Measurements from ENCODE around the gene TNXB. TPM values are rescaled to one million over a fixed set of nuclear protein-coding genes. Genes with fewer than 3 reads are reported as not detected.
A peak's percentile ranks its signal among the peaks of the same experiment; 100 is the strongest.
"Not testable (repeated sequence)": the region's sequence is repeated elsewhere in the genome, so short reads cannot be mapped to it uniquely, and the experiment has no call there.

TNXB gene
- total RNA-seq, 1 donor from 2014 or later = 2.4 TPM

GRCh38 chr6:32149092-32149755 is 40.1 kb upstream of the TNXB start:
- Histone ChIP-seq H3K4me3 (ENCODE audit: low read depth, low read length) (peak overlapping the region; percentile 59), H3K36me3 (ENCODE audit: control insufficient read depth, insufficient read depth, low read length) (no peaks in the 10 kb centered on the region), H3K27me3 (ENCODE audit: control insufficient read depth, insufficient read depth, low read length) (no peaks in the 10 kb centered on the region)
- FAIRE-seq = no peak
- TF ChIP-seq CTCF (IDR thresholded peaks at IDR 0.05; ENCODE audit: insufficient read depth, low read length, severe bottlenecking) = no peak
- DNase-seq (ENCODE audit: low read depth) = no peak

GRCh38 chr6:32148289-32149091 is 39.4 kb upstream of the TNXB start:
- TF ChIP-seq CTCF (IDR thresholded peaks at IDR 0.05; ENCODE audit: insufficient read depth, low read length, severe bottlenecking) = peak; percentile 63
- H3K27me3 ChIP-seq (ENCODE audit: control insufficient read depth, insufficient read depth, low read length) = no peaks in the 10 kb centered on the region
- no peak for FAIRE-seq
- H3K36me3 ChIP-seq (ENCODE audit: control insufficient read depth, insufficient read depth, low read length) = no peaks in the 10 kb centered on the region
- DNase-seq (ENCODE audit: low read depth) = peak; percentile 77
- peak overlapping the region; percentile 59 for H3K4me3 ChIP-seq (ENCODE audit: low read depth, low read length)

- H3K4me3 ChIP-seq (ENCODE audit: low read depth, low read length) = peak overlapping the region; percentile 59
- no peak for TF ChIP-seq CTCF (IDR thresholded peaks at IDR 0.05; ENCODE audit: insufficient read depth, low read length, severe bottlenecking)
- FAIRE-seq = peak; percentile 84
Observed at GRCh38 chr6:32147401-32148132, 38.4 kb upstream of the TNXB start.

GRCh38 chr6:32146687-32147086 is 37.5 kb upstream of the TNXB start:
- DNase-seq (ENCODE audit: low read depth) (no peak), FAIRE-seq (no peak)
- Histone ChIP-seq H3K36me3 (ENCODE audit: control insufficient read depth, insufficient read depth, low read length) (no peaks in the 10 kb centered on the region), H3K27me3 (ENCODE audit: control insufficient read depth, insufficient read depth, low read length) (no peaks in the 10 kb centered on the region), H3K4me3 (ENCODE audit: low read depth, low read length) (no peak overlapping the region)
- no peak for TF ChIP-seq CTCF (IDR thresholded peaks at IDR 0.05; ENCODE audit: insufficient read depth, low read length, severe bottlenecking)

More at GRCh38 chr6:32147401-32148132, 38.4 kb upstream of the TNXB start:
- no peaks in the 10 kb centered on the region for H3K27me3 ChIP-seq (ENCODE audit: control insufficient read depth, insufficient read depth, low read length)
- no peak for DNase-seq (ENCODE audit: low read depth)
- no peaks in the 10 kb centered on the region for H3K36me3 ChIP-seq (ENCODE audit: control insufficient read depth, insufficient read depth, low read length)

- Histone ChIP-seq H3K27me3 (ENCODE audit: control insufficient read depth, insufficient read depth, low read length) (no peaks in the 10 kb centered on the region), H3K36me3 (ENCODE audit: control insufficient read depth, insufficient read depth, low read length) (no peaks in the 10 kb centered on the region), H3K4me3 (ENCODE audit: low read depth, low read length) (no peak overlapping the region)
- no peak for FAIRE-seq
- no peak for TF ChIP-seq CTCF (IDR thresholded peaks at IDR 0.05; ENCODE audit: insufficient read depth, low read length, severe bottlenecking)
- peak; percentile 38 for DNase-seq (ENCODE audit: low read depth)
Observed at GRCh38 chr6:32146287-32146686, 37.1 kb upstream of the TNXB start.

GRCh38 chr6:32144238-32144637 is 35.1 kb upstream of the TNXB start:
- H3K27me3 ChIP-seq (ENCODE audit: control insufficient read depth, insufficient read depth, low read length); FAIRE-seq; DNase-seq (ENCODE audit: low read depth); H3K4me3 ChIP-seq (ENCODE audit: low read depth, low read length); H3K36me3 ChIP-seq (ENCODE audit: control insufficient read depth, insufficient read depth, low read length): not testable (repeated sequence)
